ENCODE data around the gene PCBP3. TPM values are rescaled to one million over a fixed set of nuclear protein-coding genes. Genes with fewer than 3 reads are reported as not detected.
A peak's percentile ranks its signal among the peaks of the same experiment; 100 is the strongest.

Gene PCBP3
- total RNA-seq, 1 experiment from 2014 or later: 10.9 TPM

GRCh38 chr21:45747233-45747766, 103.8 kb downstream of the PCBP3 start:
- Histone ChIP-seq H2BK12ac (ENCODE audit: insufficient read length, low read depth, low read length) (no peak overlapping the region), H3K23ac (ENCODE audit: insufficient read length, low read depth, low read length) (no peak overlapping the region), H3K23me2 (ENCODE audit: insufficient read length, low read depth, low read length, poor library complexity, severe bottlenecking) (peaks cover 4% of the 10 kb centered on the region), H3K18ac (ENCODE audit: insufficient read length, low read depth, low read length) (no peak overlapping the region), H3K4me2 (ENCODE audit: insufficient read depth, insufficient read length, low read length) (no peak overlapping the region), H3K4me1 (ENCODE audit: insufficient read depth, low read length) (no peaks in the 10 kb centered on the region; the same call in 1 of the 2 replicates), H3K4ac (ENCODE audit: low read depth, low read length) (no peak overlapping the region), H3K79me2 (ENCODE audit: insufficient read depth, low read length) (no peaks in the 10 kb centered on the region), H4K8ac (replicated peaks; ENCODE audit: insufficient read length, low read depth, low read length) (no peak overlapping the region), H3K27me3 (ENCODE audit: insufficient read depth, low read length) (no peaks in the 10 kb centered on the region), H2AK5ac (ENCODE audit: insufficient read length, low read length) (no peak overlapping the region), H2BK5ac (ENCODE audit: insufficient read length, low read length) (no peak overlapping the region), H3K9ac (ENCODE audit: extremely low read depth, insufficient read length, low read length) (no peak overlapping the region), H4K20me1 (ENCODE audit: control insufficient read depth, insufficient read depth, insufficient read length) (no peaks in the 10 kb centered on the region), H3K79me1 (ENCODE audit: insufficient read depth, low read depth, low read length, poor library complexity, severe bottlenecking) (no peaks in the 10 kb centered on the region), H2BK15ac (ENCODE audit: low read depth, low read length) (no peak overlapping the region), H4K5ac (ENCODE audit: insufficient read length, low read depth, low read length) (no peak overlapping the region), H3K14ac (ENCODE audit: insufficient read depth, low read length) (no peak overlapping the region), H2BK20ac (ENCODE audit: low read depth, low read length, poor library complexity, severe bottlenecking) (no peak overlapping the region), H3T11ph (ENCODE audit: low read length) (no peak overlapping the region), H4K91ac (ENCODE audit: insufficient read length, low read depth, low read length) (no peak overlapping the region), H3K27ac (ENCODE audit: insufficient read length, low read depth, low read length) (no peak overlapping the region), H3K9me3 (ENCODE audit: control insufficient read depth, low read depth, low read length) (no peaks in the 10 kb centered on the region), H2AFZ (ENCODE audit: low read length) (no peak overlapping the region), H3K56ac (ENCODE audit: insufficient read length, low read depth, low read length) (no peak overlapping the region), H2BK120ac (ENCODE audit: low read depth, low read length, poor library complexity, severe bottlenecking) (no peak overlapping the region)
- TF ChIP-seq CTCF (conservative IDR thresholded peaks at IDR 0.05): no peak
- Mint-ChIP-seq H3K27ac (peak overlapping the region in 2 of 3 experiments; percentile 4 to 8; a peak in 1 of 7 replicates), H3K36me3 (ENCODE audit: insufficient read depth in 1 of 3, low read depth in 3 of 3) (peaks cover 8 to 18% (median 11%) of the 10 kb centered on the region in 3 experiments), H3K9me3 (peaks cover 3% of the 10 kb centered on the region in 2 experiments), H3K4me3 (no peak overlapping the region), H3K4me1 (peaks cover 11 to 16% of the 10 kb centered on the region in 2 experiments), H3K27me3 (ENCODE audit: low read depth) (peaks cover 2% of the 10 kb centered on the region)
- no peak for DNase-seq
- WGBS (ENCODE audit: extremely low coverage, insufficient read length, low lambda C conversion rate): no CpG with 5 or more reads among the region's 14 CpGs
